DND-41 (cell line): Measurements from ENCODE around the gene DGKB.

Experiments
- ATAC-seq: fragments of 200-7000 bp; cut with Tn5 transposase; 3 replicates; pipeline ENCODE4 v1.9.1; 2021; ENCODE audit warnings: low read depth; ENCODE audit not compliant: insufficient read depth
- DNase-seq: peaks from one replicate; pipeline ENCODE4 v3.0.0-alpha.2; 2020
- H2AFZ ChIP-seq: 2 replicates; pipeline ENCODE4 v1.6.0; 2012; ENCODE audit warnings: low read depth, low read length
- H3K27ac ChIP-seq: 2 replicates; pipeline ENCODE4 v1.5.1; 2012; ENCODE audit warnings: low read length, inconsistent platforms
- H3K27me3 ChIP-seq: fragments of 200-600 bp; sonication (generic); 2 replicates; pipeline ENCODE4 v1.6.0; 2012; ENCODE audit warnings: low read length, mild to moderate bottlenecking, inconsistent platforms; ENCODE audit not compliant: insufficient read depth, poor library complexity
- H3K36me3 ChIP-seq: 2 replicates; pipeline ENCODE4 v1.5.1; 2012; ENCODE audit warnings: low read length, inconsistent platforms; ENCODE audit not compliant: insufficient read depth
- H3K4me1 ChIP-seq: 2 replicates; pipeline ENCODE4 v1.5.1; 2012; ENCODE audit warnings: mild to moderate bottlenecking, low read length; ENCODE audit not compliant: insufficient read depth
- H3K4me2 ChIP-seq: 2 replicates; pipeline ENCODE4 v1.6.0; 2012; ENCODE audit warnings: mild to moderate bottlenecking, moderate library complexity, low read length, inconsistent platforms; ENCODE audit not compliant: insufficient read depth
- H3K4me3 ChIP-seq, 2 experiments: fragments of 200-600 bp in 1 of 2; shearing (Covaris generic) in 1 of 2; 2 replicates each; pipeline ENCODE4 v1.5.1; 2012 to 2016; ENCODE audit warnings: inconsistent platforms in 2 of 2, low read length in 2 of 2, mild to moderate bottlenecking in 2 of 2, low read depth in 1 of 2, moderate library complexity in 1 of 2
- H3K79me2 ChIP-seq: 2 replicates; pipeline ENCODE4 v1.6.0; 2012; ENCODE audit warnings: low read length, inconsistent platforms; ENCODE audit not compliant: insufficient read depth
- H3K9ac ChIP-seq: 2 replicates; pipeline ENCODE4 v1.6.0; 2012; ENCODE audit warnings: low read depth, mild to moderate bottlenecking, inconsistent platforms, low read length, moderate library complexity
- H3K9me3 ChIP-seq: 2 replicates; pipeline ENCODE4 v1.5.1; 2012; ENCODE audit warnings: low read length, moderate library complexity, mild to moderate bottlenecking, inconsistent platforms; ENCODE audit not compliant: insufficient read depth, severe bottlenecking
- H4K20me1 ChIP-seq: 2 replicates; pipeline ENCODE4 v1.6.0; 2012; ENCODE audit warnings: low read length; ENCODE audit not compliant: insufficient read depth
- CTCF ChIP-seq: IDR thresholded peaks from 2 replicates; pipeline ENCODE4 v1.5.1; 2012; ENCODE audit warnings: borderline replicate concordance, low read length, moderate library complexity, mild to moderate bottlenecking; ENCODE audit not compliant: poor library complexity, severe bottlenecking; ENCODE audit errors: extremely low read depth
- EZH2 ChIP-seq: IDR thresholded peaks from 3 replicates; pipeline ENCODE4 v1.6.1; 2012; ENCODE audit warnings: borderline replicate concordance, low read depth, mild to moderate bottlenecking, moderate library complexity, low read length, inconsistent platforms; ENCODE audit not compliant: severe bottlenecking

DGKB gene

GRCh38 chr7:14201353-14201752 lies 701.2 kb downstream of the DGKB start:
- H3K79me2 ChIP-seq, result no peaks in the 10 kb centered on the region
- H3K9me3 ChIP-seq, result no peaks in the 10 kb centered on the region
- H3K4me1 ChIP-seq, result no peaks in the 10 kb centered on the region
- TF ChIP-seq CTCF (no peak), EZH2 (no peak)
- ATAC-seq (no peak), DNase-seq (no peak)
- H3K4me2 ChIP-seq, result no peak overlapping the region
- H3K27ac ChIP-seq, result no peak overlapping the region
- no peaks in the 10 kb centered on the region for H3K36me3 ChIP-seq
- H2AFZ ChIP-seq, result no peak overlapping the region
- H3K4me3 ChIP-seq, result no peak overlapping the region
- no peak overlapping the region for H3K9ac ChIP-seq
- no peaks in the 10 kb centered on the region for H3K27me3 ChIP-seq
- H4K20me1 ChIP-seq, result no peaks in the 10 kb centered on the region

- TF ChIP-seq EZH2 (no peak), CTCF (no peak)
- Histone ChIP-seq H3K9me3 (no peaks in the 10 kb centered on the region), H2AFZ (no peak overlapping the region), H3K79me2 (no peaks in the 10 kb centered on the region), H3K36me3 (no peaks in the 10 kb centered on the region), H3K4me1 (no peaks in the 10 kb centered on the region), H3K4me2 (no peak overlapping the region), H3K9ac (no peak overlapping the region), H3K4me3 (no peak overlapping the region), H3K27me3 (no peaks in the 10 kb centered on the region), H3K27ac (no peak overlapping the region), H4K20me1 (no peaks in the 10 kb centered on the region)
- DNase-seq (no peak), ATAC-seq (no peak)
Measured at GRCh38 chr7:14199336-14199735, 703.2 kb downstream of the DGKB start.

- Histone ChIP-seq H3K9ac (no peak overlapping the region), H3K9me3 (no peaks in the 10 kb centered on the region), H3K4me1 (no peaks in the 10 kb centered on the region), H3K79me2 (no peaks in the 10 kb centered on the region), H2AFZ (no peak overlapping the region), H3K36me3 (no peaks in the 10 kb centered on the region), H4K20me1 (no peaks in the 10 kb centered on the region), H3K4me3 (no peak overlapping the region), H3K27ac (no peak overlapping the region), H3K4me2 (no peak overlapping the region), H3K27me3 (no peaks in the 10 kb centered on the region)
- ATAC-seq (no peak), DNase-seq (no peak)
- no peak for TF ChIP-seq CTCF
Measured at GRCh38 chr7:14197280-14197679, 705.3 kb downstream of the DGKB start.

- Histone ChIP-seq H3K4me3 (no peak overlapping the region), H3K27me3 (no peaks in the 10 kb centered on the region), H4K20me1 (no peaks in the 10 kb centered on the region), H3K36me3 (no peaks in the 10 kb centered on the region), H3K4me2 (no peak overlapping the region), H3K4me1 (no peaks in the 10 kb centered on the region), H3K9me3 (no peaks in the 10 kb centered on the region), H3K79me2 (no peaks in the 10 kb centered on the region), H3K27ac (no peak overlapping the region), H3K9ac (no peak overlapping the region), H2AFZ (no peak overlapping the region)
- ATAC-seq (no peak), DNase-seq (no peak)
- TF ChIP-seq EZH2, result no peak
- TF ChIP-seq CTCF, result no peak
Measured at GRCh38 chr7:14196555-14196954, 706.0 kb downstream of the DGKB start.
